GM13977 (cell line): ENCODE data around the gene CFAP97.

ENCODE experiments used
- DNase-seq: peaks from one replicate; pipeline ENCODE4 v3.0.0; 2012; ENCODE audit warnings: low spot score
- in situ Hi-C: fragments of 300-500 bp; cut with MboI; formaldehyde crosslinking; loops from one replicate; pipeline ENCODE4 v1.12.0; 2022; ENCODE audit warnings: low sequenced_read_pairs, low pct_unique_long_range_greater_than_20kb, mixed read lengths, inconsistent platforms; ENCODE audit not compliant: unreplicated experiment
- TF ChIP-seq, protein P1 (sequence below): IDR thresholded peaks from 2 replicates; pipeline ENCODE4 v1.5.1; 2012; ENCODE audit warnings: mild to moderate bottlenecking, control low read depth; ENCODE audit not compliant: insufficient read depth; ENCODE audit errors: extremely low read depth, missing control alignments

CFAP97 gene

DNA sequence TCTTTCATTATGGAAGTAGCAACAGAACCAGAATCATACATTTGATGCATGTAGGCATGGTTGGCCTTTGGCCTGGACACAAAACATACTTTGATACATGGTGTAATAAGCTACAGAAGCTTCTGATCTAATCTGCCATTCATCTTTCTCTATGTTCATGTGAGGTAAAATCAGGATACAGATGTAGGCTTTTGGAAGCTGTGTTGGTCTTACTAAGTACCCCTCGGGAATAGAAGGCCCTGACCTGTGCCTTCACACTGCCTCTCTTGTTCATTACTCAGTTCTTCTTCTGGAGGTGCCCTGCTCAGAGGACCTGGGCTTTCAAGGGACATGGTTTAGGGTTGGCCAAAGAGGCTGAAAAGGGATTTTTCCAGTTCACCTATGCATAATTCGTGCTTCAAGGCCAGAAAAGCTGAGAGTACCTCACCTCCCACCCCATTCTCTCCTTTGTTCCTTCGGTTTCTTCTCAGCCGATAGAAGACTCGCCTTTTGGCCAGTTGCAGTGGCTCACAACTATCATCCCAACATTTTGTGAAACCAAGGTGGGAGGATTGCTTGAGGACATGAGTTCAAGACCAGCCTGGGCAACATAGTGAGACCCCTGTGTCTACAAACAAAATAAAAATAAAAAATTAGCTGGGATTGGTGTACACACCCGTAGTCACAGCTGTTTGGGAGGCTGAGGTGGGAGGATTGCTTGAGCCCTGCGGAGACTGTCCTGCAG, 31.5 kb upstream of the CFAP97 start:
- in situ Hi-C loops, result no loop called here
- TF ChIP-seq, protein P1, sequence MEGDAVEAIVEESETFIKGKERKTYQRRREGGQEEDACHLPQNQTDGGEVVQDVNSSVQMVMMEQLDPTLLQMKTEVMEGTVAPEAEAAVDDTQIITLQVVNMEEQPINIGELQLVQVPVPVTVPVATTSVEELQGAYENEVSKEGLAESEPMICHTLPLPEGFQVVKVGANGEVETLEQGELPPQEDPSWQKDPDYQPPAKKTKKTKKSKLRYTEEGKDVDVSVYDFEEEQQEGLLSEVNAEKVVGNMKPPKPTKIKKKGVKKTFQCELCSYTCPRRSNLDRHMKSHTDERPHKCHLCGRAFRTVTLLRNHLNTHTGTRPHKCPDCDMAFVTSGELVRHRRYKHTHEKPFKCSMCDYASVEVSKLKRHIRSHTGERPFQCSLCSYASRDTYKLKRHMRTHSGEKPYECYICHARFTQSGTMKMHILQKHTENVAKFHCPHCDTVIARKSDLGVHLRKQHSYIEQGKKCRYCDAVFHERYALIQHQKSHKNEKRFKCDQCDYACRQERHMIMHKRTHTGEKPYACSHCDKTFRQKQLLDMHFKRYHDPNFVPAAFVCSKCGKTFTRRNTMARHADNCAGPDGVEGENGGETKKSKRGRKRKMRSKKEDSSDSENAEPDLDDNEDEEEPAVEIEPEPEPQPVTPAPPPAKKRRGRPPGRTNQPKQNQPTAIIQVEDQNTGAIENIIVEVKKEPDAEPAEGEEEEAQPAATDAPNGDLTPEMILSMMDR, result no peak
- no peak for DNase-seq

DNA sequence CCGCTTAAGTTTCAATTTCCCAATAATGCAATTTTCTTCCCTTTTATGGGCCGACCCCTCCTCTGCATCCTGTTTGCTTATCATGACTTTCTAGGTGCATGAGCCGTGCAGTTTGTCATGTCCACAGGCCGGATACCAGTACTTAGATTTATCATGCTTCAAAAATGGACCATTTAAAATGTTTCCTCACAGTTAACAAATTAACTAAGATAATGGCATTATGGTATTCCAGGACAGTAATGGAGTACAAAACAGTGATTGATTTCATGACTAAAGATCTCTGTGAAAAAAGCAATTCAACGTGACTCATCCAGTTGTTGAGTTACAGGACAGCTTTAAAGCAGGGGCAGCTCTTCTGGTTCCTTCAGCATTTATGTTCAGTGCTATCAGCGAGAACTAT, 28.6 kb upstream of the CFAP97 start:
- no peak for DNase-seq
- in situ Hi-C loops, result no loop called here
- TF ChIP-seq, protein P1, result no peak

DNA sequence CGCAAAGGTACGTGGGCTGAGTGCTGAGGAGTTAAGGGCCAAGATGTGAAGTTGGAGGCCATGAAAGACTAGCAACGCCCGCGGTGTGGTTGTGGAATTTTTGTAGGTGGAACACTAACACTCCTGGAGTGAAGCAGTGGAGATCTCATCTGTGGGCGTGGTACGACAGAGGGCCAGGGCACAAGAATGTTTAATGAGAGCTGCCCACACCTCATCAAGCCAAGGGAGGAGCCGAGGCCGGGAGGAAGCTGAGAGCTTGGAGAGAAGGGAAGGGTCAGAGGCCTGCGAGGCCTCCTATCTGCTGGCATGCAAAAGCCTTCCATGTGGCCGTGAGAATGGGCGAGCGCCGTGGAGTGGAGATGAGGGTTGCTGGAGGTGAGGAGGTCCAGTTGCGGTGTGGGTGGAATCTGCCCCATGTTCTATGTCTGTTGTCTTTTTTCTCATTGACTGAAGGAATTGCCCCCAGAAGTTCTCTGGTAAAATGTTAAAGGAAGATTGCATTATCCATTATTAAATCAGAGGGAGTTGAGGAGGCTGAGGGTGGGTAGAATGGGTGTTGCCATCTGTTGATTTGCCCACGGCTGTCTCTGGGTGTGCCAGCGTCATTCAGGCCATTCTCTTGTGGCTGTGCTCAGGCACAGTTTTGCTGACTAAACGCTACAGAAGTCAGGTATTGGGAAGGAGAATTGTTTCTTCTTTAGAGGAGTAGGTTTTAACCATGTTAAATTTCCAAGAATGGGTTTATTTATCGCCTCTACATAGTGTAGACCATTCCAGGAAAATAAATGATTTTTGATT, 25.4 kb upstream of the CFAP97 start:
- TF ChIP-seq, protein P1, result no peak
- in situ Hi-C loops, result no loop called here

DNA sequence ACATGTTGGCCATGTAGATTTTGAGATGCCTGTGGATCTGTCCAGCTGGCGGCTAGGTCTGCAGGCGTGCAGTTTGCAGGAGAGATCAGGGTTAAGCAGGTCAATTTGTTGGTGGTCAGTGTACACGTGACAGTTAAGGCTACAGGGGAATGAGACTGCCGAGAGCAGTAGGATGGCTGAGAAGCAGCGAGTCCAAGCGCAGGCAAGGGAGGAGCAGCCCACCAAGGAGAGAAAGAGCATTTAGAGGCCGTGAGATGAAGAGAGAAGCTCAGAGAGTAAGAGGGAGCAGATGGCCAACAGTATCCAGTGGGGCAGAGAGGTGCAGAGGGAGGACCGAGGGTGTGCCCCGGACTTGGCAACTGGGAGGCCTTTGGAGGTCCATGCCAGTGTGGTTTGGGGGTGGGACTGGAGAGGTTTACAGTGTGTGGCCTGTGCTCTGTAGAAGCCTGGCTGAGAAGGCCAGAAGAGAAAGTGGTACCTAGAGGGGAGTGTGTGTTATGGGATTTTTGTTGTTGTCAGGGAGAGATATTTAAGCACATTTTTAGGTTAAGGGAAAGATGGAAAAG, 24.0 kb upstream of the CFAP97 start:
- in situ Hi-C loops, result no loop called here
- TF ChIP-seq, protein P1, result no peak
- no peak for DNase-seq

More for the DNA sequence above, 25.4 kb upstream of the CFAP97 start:
- no peak for DNase-seq

DNA sequence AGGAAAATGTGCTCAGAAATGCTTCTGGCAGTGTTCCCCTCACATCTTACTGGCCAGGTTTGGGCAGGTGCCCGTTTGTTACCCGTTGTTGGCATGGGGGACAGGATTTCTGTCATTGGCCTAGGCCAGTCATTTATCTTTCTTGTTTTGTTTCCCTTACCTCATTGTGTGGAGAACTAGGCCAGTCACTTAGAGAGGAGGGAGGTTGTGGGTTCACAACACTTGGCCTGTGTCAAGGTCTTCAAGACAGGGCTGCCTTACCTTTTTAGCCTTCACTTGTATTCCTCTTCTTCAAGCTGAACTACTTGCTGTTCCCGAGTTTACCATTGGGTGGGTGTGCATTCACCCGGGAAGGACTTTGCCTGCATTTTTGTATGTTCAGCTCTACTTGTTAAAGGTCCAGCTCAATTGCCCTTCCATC, 23.3 kb upstream of the CFAP97 start:
- no peak for DNase-seq
- TF ChIP-seq, protein P1, result no peak
- in situ Hi-C loops, result no loop called here

DNA sequence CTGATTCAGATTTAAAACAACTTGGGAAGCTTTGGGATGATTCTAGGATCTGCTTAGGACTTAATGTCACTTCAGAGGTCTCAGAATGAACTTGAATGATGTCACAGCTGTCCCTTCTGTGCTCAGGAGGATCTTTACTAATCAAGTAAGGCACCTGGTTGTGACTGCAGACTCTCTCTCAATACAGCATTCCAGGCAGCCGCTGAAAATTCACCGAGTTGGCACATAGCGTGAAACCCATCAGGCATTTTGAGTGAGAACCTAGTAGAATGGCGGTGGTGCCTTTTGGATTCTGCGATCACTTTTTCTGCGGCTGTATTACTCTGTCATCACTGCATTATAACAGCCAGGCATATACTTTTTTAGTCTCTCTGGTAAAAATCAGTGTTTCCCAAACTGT, 22.1 kb upstream of the CFAP97 start:
- in situ Hi-C loops, result no loop called here
- no peak for DNase-seq
- TF ChIP-seq, protein P1, result no peak
